AG04450 (cell line): Measurements from ENCODE around the gene CDON. TPM values are rescaled to one million over a fixed set of nuclear protein-coding genes. Genes with fewer than 3 reads are reported as not detected.

Experiments
- CTCF ChIA-PET: fragments of 300-600, 350-600 bp; formaldehyde crosslinking; extraction: SDS; loops from one replicate; lab custom pipeline; 2022; ENCODE audit warnings: antibody characterized with exemption, inconsistent platforms; lab: Charles Lee
- POLR2A ChIA-PET: fragments of 350-600 bp; formaldehyde crosslinking; extraction: SDS; loops from one replicate; lab custom pipeline; 2021; ENCODE audit warnings: antibody characterized with exemption, inconsistent platforms; lab: Yijun Ruan, JAX
- DNase-seq: peaks from one replicate; pipeline ENCODE4 v3.0.0-alpha.2; 2011; ENCODE audit warnings: low read depth, low spot score
- H3K27ac ChIP-seq: one replicate; pipeline ENCODE4 v1.5.1; 2012; ENCODE audit warnings: low read depth, low read length, control low read depth
- H3K27me3 ChIP-seq: one replicate; pipeline ENCODE4 v1.6.0; 2012; ENCODE audit warnings: low read length; ENCODE audit not compliant: control insufficient read depth, insufficient read depth
- H3K4me3 ChIP-seq: 2 replicates; pipeline ENCODE4 v1.5.1; 2011; ENCODE audit warnings: mild to moderate bottlenecking, low read depth, low read length, control low read depth
- H3K9me3 ChIP-seq: 2 replicates; pipeline ENCODE4 v1.5.1; 2012; ENCODE audit warnings: low read length; ENCODE audit not compliant: control insufficient read depth, insufficient read depth
- CTCF ChIP-seq: IDR thresholded peaks from 2 replicates; pipeline ENCODE4 v1.5.1; 2011; ENCODE audit warnings: low read depth, low read length, control low read depth, inconsistent platforms
- polyA plus RNA-seq: library from polyadenylated mRNA; depleted of rRNA; stranded (reverse); fragments of >200 nt; gene quantifications from 2 replicates; pipeline ENCODE4 v1.2.3, GENCODE V29; 2011

CDON gene
- polyA plus RNA-seq, 1 experiment: 4.0 TPM

GRCh38 chr11:125935056-125935455 lies 127.6 kb downstream of the CDON start:
- no peak for DNase-seq

GRCh38 chr11:125934473-125934872 lies 128.2 kb downstream of the CDON start:
- no peaks in the 10 kb centered on the region for H3K9me3 ChIP-seq
- H3K4me3 ChIP-seq: no peak overlapping the region
- CTCF ChIA-PET: no interaction called here
- POLR2A ChIA-PET: no interaction called here
- H3K27ac ChIP-seq: no peak overlapping the region
- H3K27me3 ChIP-seq: peaks cover 26% of the 10 kb centered on the region
- no peak for TF ChIP-seq CTCF
- DNase-seq: no peak

More at GRCh38 chr11:125935056-125935455, 127.6 kb downstream of the CDON start:
- no peaks in the 10 kb centered on the region for H3K9me3 ChIP-seq
- ChIA-PET POLR2A (no interaction called here), CTCF (no interaction called here)
- TF ChIP-seq CTCF: no peak
- no peak overlapping the region for H3K4me3 ChIP-seq
- H3K27me3 ChIP-seq: peaks cover 24% of the 10 kb centered on the region
- no peak overlapping the region for H3K27ac ChIP-seq

GRCh38 chr11:125933030-125933813 lies 129.4 kb downstream of the CDON start:
- CTCF ChIA-PET: no interaction called here
- H3K9me3 ChIP-seq: no peaks in the 10 kb centered on the region
- TF ChIP-seq CTCF: no peak
- DNase-seq: no peak
- POLR2A ChIA-PET: no interaction called here
- no peak overlapping the region for H3K27ac ChIP-seq
- H3K27me3 ChIP-seq: peaks cover 24% of the 10 kb centered on the region
- H3K4me3 ChIP-seq: no peak overlapping the region

- POLR2A ChIA-PET: no interaction called here
- Histone ChIP-seq H3K27ac (no peak overlapping the region), H3K4me3 (no peak overlapping the region), H3K27me3 (peaks cover 24% of the 10 kb centered on the region), H3K9me3 (no peaks in the 10 kb centered on the region)
- DNase-seq: no peak
- CTCF ChIA-PET: interaction anchor here (0.8 to 1.7 kb wide), 2 partner anchors 10 to 261 kb away, joined by 3 to 7 read pairs; no protein-coding TSS in a partner anchor
- no peak for TF ChIP-seq CTCF
Observed at GRCh38 chr11:125932301-125932700, 130.4 kb downstream of the CDON start.

- no peak for TF ChIP-seq CTCF
- DNase-seq: no peak
- no peak overlapping the region for H3K4me3 ChIP-seq
- POLR2A ChIA-PET: no interaction called here
- no peaks in the 10 kb centered on the region for H3K9me3 ChIP-seq
- peaks cover 27% of the 10 kb centered on the region for H3K27me3 ChIP-seq
- H3K27ac ChIP-seq: no peak overlapping the region
- CTCF ChIA-PET: interaction anchor here (0.8 to 1.7 kb wide), 3 partner anchors 10 to 262 kb away, joined by 3 to 7 read pairs (median 3); no protein-coding TSS in a partner anchor
Observed at GRCh38 chr11:125931668-125932067, 131.0 kb downstream of the CDON start.
